HG03060 (cell line): ENCODE data around the gene NMT1.

Experiments used
- ATAC-seq: cut with Tn5 transposase; IDR thresholded peaks from one replicate; pipeline ENCODE4 v1.9.1; 2021; ENCODE audit warnings: low read depth, moderate number of reproducible peaks; ENCODE audit not compliant: unreplicated experiment

Gene NMT1

GRCh38 chr17:45148183-45149036 lies 87.3 kb downstream of the NMT1 start, which contains the start of gene HEXIM1:
Gene HEXIM1, plus strand, starts transcription at chr17:45148475. Its CDS starts 716 bp downstream, at chr17:45149191.
- ATAC-seq: peak; percentile 49

GRCh38 chr17:45149037-45149668 lies 88.0 kb downstream of the NMT1 start:
- no peak for ATAC-seq

GRCh38 chr17:45149669-45150664 lies 88.8 kb downstream of the NMT1 start:
- no peak for ATAC-seq

- no peak for ATAC-seq
These were observed 90.0 kb downstream of the NMT1 start for GRCh38 chr17:45150911-45151809.

- ATAC-seq: no peak
These were observed 93.9 kb downstream of the NMT1 start for GRCh38 chr17:45155029-45155428.

GRCh38 chr17:45155483-45155882 lies 94.4 kb downstream of the NMT1 start:
- no peak for ATAC-seq

GRCh38 chr17:45156242-45156641 lies 95.1 kb downstream of the NMT1 start:
- no peak for ATAC-seq
